K562 treated with DMSO at 1 percent for 48 hours (cell line): ENCODE results near the gene C1QTNF2. TPM values are rescaled to one million over a fixed set of nuclear protein-coding genes. Genes with fewer than 3 reads are reported as not detected.

Experiments
- total RNA-seq: library from RNA; unstranded; fragments of 300-600 nt; gene quantifications from 2 replicates; pipeline ENCODE4 v1.2.3, GENCODE V29; 2022; ENCODE audit warnings: low replicate concordance; ENCODE audit errors: extremely low read depth

Gene C1QTNF2, protein sequence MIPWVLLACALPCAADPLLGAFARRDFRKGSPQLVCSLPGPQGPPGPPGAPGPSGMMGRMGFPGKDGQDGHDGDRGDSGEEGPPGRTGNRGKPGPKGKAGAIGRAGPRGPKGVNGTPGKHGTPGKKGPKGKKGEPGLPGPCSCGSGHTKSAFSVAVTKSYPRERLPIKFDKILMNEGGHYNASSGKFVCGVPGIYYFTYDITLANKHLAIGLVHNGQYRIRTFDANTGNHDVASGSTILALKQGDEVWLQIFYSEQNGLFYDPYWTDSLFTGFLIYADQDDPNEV
- total RNA-seq = not detected in 2 replicates

DNA sequence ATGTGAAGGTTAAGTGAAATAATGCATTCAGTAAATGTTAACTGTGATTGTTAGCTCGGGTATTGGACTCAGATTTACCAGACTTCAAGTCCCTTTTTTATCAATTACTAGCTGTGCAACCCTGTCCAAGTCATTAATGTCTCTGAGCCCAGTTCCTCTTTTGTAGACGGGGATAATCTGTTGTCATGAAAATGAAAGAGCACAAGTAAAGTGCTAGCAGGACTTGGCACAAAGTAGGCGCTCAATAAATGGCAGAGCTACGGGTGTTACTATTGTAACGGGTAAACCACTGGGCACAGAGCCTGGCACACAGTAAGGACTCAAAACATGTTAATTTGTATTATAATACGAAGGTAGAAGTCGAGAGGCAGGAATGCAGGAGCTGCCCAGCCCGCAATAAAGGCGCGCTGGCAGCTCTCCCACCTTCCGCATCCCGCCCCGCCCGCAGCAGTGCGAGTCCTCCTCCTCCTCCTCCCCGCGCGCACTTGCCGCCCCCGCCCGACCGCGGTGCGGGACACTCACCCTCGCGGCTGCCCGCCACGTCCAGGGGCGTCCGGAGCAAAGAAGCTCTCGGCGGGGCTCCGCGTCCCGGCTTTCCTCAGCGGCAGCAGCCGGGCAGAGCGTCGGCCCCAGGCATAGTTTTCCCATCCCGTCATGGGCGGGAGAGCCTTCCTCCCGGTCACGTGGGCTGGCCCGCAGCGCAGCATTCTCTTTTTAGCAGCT lies at the start of gene C1QTNF2:
C1QTNF2 (minus strand) TSS at position 637 of the 723 bp plus-strand sequence. CDS start 15,615 bp downstream, outside the sequence.

DNA sequence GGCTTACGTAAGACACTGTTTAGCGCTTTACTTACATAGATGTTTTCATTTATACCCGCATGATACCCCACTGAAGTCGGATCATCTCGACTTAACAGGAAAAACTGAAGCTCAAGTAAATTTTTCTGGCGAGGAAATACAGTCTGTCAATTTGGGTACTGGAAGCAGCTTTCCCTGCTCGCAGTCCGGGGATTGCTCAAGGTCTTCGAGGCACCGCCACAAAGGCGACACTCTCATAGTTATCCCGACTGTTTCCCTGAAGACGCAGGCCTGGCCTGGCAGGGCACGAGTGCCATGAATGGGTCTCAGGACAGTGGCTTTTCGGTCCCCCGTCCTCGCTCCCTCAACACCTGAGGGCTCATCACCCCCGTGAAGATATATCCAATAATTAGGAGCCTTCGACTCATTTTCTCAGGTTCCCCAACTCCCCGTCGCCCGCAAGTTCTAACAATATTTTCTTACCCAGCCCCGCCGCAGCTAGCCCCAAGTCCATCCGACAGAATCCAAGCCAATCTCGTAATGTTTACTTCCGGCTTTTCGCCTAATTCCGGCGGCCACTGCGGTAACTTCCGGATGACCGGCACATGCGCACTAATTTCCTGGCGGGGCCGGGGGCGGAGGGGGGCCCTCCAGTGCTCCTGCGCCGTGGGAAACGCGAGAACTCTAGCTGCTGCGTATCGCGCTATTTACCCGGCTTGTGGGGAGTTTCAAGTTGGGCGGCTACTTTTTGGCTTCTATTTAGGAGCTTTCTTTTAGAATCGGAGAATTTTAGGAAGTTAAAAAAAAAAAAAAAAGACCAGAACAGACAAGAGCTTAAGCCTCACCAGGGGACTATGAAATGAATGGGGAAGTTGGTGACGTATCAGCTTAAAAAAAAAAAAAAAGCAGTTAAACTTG lies 48.4 kb upstream of the C1QTNF2 start, which contains the start of gene SLU7:
SLU7 (minus strand) TSS at position 521 of the 897 bp plus-strand sequence. CDS start 3,787 bp downstream, outside the sequence.

DNA sequence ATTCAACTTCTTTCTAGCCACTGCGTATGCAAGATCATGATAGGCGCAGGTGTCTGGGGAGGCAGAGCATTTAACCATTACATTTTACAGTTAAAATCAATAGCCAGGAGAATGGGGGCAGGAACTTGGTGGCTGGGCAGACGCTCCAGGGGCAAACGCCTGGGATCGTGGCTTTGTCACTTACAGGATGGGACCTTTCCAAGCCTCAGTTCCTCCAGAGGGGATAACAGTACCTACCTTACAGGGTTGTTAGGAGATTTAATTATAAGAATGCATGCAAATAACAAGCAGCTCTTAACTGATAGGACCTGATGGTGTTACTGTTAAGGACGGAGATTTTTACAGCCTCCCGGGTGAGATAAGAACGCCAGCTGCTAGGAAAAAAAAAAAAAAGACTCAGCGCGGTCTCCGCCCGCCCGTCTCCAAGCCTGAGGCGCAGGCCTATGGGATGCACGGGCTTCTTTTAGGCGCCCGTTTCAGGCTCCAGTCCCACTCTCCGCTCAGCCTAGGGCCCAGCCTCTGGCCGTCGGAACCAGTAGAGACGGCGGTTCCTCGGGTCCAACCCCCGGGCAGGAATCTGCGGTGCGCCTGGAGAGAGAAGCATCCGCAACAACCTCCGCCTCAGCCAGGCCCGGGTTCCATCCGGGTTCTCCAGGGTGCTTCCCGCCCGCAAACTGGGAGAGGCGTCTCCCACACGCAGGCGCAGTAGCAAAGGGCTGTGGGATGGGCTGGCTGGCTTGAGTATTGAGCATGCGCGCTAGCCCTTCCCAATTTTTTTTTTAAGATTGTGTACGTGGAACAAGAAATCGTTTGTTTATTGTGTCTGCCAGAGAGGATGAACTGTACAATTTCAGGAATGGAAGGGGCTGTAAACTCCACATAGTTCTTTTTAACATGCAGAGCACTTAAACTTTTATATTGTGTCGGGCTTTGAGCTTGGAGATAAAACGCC lies 29.3 kb upstream of the C1QTNF2 start, which contains the start of gene FAM200C:
FAM200C (minus strand) TSS at position 653 of the 952 bp plus-strand sequence. CDS start 4,564 bp downstream, outside the sequence.

DNA sequence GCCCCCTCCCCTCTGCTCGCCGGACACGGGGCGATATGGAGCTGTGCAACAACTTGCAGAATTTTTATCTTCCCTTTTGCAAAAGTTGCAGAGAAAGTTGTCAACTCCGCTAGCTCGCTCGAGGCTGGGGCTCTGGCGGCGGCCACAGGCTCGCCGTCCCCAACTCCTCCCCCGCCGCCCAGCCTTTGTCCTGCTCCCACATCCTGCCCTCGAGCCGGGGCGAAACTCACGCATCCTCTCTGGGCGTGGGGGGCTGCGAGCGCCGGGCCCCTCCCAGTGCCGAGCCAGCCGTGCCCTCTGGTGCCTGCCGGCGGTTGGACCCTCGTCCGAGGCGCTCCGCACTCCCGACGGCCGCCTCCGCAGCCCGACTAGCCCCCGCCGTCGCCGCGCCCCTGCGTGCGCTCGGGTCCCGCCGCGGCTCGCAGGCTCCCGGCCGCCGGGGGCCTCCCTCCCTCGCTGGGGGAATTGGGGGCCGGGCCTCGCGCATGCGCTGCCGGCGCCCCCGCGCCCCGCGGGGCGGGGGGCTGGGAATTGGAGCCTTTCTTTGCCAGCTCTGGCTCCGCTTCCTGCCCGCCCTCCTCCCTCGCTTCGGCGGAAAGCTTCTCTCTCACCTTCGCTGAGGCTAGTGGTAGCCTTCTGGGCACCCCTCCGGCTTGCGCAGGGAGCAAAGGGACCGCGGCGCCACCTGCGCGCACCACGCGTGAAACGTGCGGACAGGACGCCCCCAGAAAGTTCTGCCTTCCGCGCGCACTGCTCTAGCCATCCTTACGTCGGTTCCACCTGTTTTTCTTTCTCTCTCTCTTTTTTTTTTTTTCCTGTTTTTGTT lies 58.1 kb downstream of the C1QTNF2 start, which contains the start of gene CCNJL:
CCNJL (minus strand) TSS at position 431 of the 826 bp plus-strand sequence. CDS start 641 bp downstream, outside the sequence.

Other genes with a start within 250 kb of the C1QTNF2 start
- not detected in 2 replicates for gene FABP6, start 141.1 kb downstream of the C1QTNF2 start, total RNA-seq
- gene CCNJL, start 58.1 kb downstream of the C1QTNF2 start, total RNA-seq = not detected in 2 replicates
- not detected in 2 replicates for gene FAM200C, start 29.4 kb upstream of the C1QTNF2 start, total RNA-seq
- gene SLU7, start 48.5 kb upstream of the C1QTNF2 start, total RNA-seq = not detected in 2 replicates
- not detected in 2 replicates for gene PTTG1, start 51.2 kb upstream of the C1QTNF2 start, total RNA-seq